Urothelium cell line (cell line): Measurements from ENCODE around the gene POU3F3.

ENCODE experiments used
- DNase-seq: peaks from one replicate; pipeline ENCODE4 v3.0.0; 2011; ENCODE audit warnings: low spot score, mixed read lengths
- FAIRE-seq: peaks from 2 replicates; lab custom pipeline; 2011; peaks lifted over from hg19 to GRCh38; lab: Jason Lieb, UNC

Gene POU3F3

GRCh38 chr2:104846786-104847585 lies 6.9 kb upstream of the POU3F3 start:
- peak; percentile 72 for FAIRE-seq
- no peak for DNase-seq

DNA sequence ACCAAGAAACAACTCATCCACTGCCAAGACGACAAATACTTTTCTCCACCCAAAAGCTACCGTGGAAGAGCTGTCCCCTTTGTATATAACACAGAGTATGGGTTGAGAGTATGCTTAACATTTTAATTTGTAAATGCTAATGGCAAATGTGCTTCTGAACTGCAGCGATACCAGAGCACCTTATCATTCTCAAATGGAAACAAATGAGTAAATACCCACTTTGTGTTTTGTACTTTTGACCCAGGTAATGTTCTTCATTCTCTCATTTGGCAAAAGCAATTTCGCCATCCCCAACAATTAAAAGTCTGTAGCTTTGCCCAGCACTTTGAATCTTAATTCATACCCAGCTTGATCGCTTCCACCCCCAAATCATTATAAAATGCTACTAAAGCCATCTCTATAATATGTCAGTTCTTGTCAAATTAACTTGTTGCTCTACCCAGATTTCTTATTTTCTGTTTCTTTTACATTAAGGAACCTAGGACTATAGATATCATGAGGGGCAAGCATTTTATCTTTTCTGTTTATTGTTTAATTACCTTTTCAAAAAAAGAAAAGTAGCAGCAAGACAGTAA lies 6.2 kb upstream of the POU3F3 start:
- FAIRE-seq (no peak), DNase-seq (no peak)

DNA sequence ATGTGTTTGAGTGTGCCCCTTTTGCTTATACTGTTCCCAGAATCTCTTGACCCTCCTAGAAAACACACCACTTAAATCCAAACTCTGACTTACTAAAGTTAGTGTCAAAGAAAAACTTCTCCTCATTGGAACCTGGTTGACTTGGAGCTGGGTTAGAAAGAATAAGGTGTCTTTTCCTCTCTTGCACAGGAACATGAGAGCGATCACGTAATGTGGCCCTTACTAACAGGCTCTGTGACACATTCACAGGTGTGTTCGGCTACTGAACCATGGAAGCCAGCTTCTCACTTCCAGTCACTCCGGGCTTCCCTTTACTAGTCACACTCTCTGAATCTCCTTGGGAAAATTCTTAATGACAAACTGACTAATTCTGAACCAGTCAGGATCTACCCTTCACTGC lies 5.4 kb upstream of the POU3F3 start:
- FAIRE-seq (no peak), DNase-seq (no peak)

DNA sequence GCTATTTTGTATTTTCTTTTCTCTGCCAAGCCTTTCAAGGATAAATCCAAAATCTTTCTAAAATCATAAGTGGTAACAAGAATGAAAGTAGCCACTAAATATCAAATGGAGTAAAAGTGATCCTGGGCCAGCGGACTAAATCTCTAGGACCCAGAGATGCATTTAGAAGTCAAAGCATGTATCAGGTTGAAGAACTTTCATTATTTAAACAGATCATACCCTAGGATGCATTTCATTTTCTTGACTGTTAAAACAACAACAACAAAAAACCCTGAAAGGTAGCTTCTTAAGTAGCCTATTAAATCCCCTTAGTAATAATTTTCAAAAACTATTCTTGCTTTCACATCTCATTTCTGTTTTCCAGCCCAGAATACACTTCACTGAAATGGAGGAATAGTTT lies 4.8 kb upstream of the POU3F3 start:
- FAIRE-seq, result no peak
- DNase-seq, result no peak

GRCh38 chr2:104849618-104850141 lies 4.2 kb upstream of the POU3F3 start:
- FAIRE-seq (no peak), DNase-seq (peak; percentile 57)

GRCh38 chr2:104850361-104851290 lies 3.3 kb upstream of the POU3F3 start:
- DNase-seq, result no peak
- FAIRE-seq, result no peak

GRCh38 chr2:104851291-104852089 lies 2.4 kb upstream of the POU3F3 start:
- no peak for FAIRE-seq
- no peak for DNase-seq

DNA sequence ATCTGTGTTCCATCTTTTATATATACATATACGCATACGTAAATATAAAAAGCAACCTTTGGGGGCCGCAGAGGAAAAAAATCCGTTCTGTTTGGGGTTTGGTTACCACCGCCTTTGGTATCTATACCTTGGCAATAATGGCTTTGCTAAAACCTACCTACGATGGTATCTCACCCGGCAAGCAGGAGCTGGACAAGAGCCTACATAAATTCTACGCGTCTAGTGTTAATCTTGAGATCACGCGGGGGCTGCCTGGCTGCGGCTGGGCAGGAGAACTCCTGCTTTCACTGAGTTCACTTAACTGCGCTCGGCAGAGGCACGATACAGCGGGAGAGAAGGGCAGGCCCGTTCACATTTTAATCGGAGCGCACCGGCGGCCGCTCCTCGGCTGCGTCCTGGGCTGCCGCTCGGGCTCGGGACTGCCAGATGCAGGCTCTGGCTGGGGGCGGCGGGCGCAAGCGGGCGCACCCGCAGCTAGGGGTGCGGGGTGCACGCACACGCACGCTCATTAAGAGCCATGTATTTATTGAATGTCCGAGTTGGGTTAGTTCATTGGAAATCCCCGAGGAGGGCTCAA lies 1.7 kb upstream of the POU3F3 start:
- FAIRE-seq (no peak), DNase-seq (peak; percentile 50)

GRCh38 chr2:104854498-104855220 lies 744 bp downstream of the POU3F3 start:
- DNase-seq, result no peak
- no peak for FAIRE-seq

DNA sequence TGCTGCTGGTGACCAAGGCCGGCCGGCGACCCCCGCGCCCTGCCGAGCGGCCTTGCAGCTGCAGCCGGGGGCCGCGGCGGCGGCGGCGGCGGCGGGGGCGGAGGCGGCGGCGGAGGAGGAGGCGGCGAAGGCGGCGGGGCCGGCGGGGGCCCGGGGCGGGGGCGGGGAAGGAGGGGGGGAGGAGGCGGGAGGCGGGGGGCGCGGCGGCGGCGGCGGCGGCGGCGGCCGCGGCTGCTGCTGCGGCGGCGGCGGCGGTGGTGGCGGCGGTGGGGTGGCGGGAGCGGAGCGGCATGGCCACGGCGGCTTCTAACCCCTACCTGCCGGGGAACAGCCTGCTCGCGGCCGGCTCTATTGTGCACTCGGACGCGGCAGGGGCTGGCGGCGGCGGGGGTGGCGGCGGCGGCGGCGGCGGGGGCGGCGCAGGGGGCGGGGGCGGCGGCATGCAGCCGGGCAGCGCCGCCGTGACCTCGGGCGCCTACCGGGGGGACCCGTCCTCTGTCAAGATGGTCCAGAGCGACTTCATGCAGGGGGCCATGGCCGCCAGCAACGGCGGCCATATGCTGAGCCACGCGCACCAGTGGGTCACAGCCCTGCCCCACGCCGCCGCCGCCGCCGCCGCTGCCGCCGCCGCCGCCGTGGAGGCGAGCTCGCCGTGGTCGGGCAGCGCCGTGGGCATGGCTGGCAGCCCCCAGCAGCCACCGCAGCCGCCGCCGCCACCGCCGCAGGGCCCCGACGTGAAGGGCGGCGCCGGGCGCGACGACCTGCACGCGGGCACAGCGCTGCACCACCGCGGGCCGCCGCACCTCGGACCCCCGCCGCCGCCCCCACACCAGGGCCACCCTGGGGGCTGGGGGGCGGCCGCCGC lies 1.5 kb downstream of the POU3F3 start:
- FAIRE-seq (no peak), DNase-seq (no peak)

GRCh38 chr2:104856086-104856972 lies 2.4 kb downstream of the POU3F3 start:
- DNase-seq (no peak), FAIRE-seq (peak; percentile 62)

DNA sequence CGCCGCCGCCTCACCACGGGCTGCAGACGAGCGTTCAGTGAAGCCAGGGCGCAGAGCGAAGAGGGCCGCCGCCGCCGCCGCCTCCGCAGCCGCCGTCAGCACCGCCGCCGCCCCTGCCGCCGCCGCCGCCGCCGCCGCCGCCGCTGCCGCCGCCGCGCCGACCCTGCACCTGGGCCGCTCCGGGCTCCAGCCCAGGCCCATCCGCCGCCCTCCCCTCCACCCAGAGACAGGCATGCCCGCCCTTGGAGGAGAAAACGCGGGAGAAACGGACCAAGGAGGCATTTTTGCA lies 3.0 kb downstream of the POU3F3 start:
- no peak for FAIRE-seq

DNA sequence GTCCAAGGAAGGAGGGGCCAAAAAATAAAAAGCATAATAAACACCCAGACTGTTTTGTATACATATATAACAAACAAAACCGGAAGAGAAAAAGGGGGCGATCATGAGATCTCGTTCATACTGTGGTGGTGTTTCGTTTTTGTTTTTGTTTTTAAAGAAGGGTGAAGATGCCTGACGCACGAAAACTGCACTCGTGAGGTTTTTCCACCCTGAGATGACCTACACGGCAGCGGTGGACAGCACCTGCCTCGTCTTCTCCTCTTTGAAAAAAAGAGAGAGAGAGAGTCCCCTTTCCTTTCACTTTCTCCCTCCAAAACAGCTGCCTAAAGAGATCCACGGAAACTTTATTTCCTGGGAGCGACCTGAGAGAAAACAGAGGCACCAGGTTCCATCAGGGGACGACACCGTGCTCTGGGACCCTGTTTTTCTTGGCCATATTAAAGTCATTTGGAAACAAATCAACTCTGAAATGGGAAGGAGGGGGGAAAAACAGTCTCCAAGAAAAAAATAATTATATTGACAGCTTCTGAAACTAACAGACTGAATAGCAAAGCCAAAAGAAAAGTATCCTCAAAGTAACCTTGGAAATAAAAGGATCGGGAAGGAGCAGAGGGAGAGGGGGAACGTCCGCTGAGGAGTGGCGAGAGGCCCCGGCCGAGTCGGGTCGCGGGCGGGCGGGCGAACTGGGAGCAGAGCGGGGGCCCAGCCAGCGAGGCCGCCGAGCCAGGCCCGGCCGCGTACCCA lies 3.5 kb downstream of the POU3F3 start:
- no peak for DNase-seq
- no peak for FAIRE-seq

More for the DNA sequence above, 3.0 kb downstream of the POU3F3 start:
- no peak for DNase-seq

- DNase-seq, result no peak
- no peak for FAIRE-seq
Observed at GRCh38 chr2:104858006-104858978, 4.4 kb downstream of the POU3F3 start.

GRCh38 chr2:104859291-104859765 lies 5.4 kb downstream of the POU3F3 start:
- no peak for DNase-seq

More at GRCh38 chr2:104859291-104859765, 5.4 kb downstream of the POU3F3 start:
- peak; percentile 59 for FAIRE-seq
